Mucosa of rectum (tissue), 2 donors: ENCODE measurements around the gene IGFLR1.
"Not testable (repeated sequence)": the region's sequence is repeated elsewhere in the genome, so short reads cannot be mapped to it uniquely, and the experiment has no call there.

Experiments
- H3K27ac ChIP-seq, 2 donors: one replicate each; pipeline ENCODE4 v1.7.0; 2013; ENCODE audit warnings: inconsistent platforms in 2 of 2, low read depth in 2 of 2, low read length in 2 of 2
- H3K27me3 ChIP-seq, 2 donors: one replicate each; pipeline ENCODE4 v1.7.0; 2013; ENCODE audit warnings: low read length in 2 of 2; ENCODE audit not compliant: control insufficient read depth in 2 of 2, insufficient read depth in 2 of 2
- H3K36me3 ChIP-seq, 2 donors: one replicate each; pipeline ENCODE4 v1.7.0; 2013; ENCODE audit warnings: low read length in 2 of 2; ENCODE audit not compliant: control insufficient read depth in 2 of 2, insufficient read depth in 2 of 2
- H3K4me1 ChIP-seq, 2 donors: one replicate each; pipeline ENCODE4 v1.7.0; 2013; ENCODE audit warnings: low read length in 2 of 2, mild to moderate bottlenecking in 1 of 2; ENCODE audit not compliant: control insufficient read depth in 2 of 2, insufficient read depth in 2 of 2
- H3K4me3 ChIP-seq, 2 donors: one replicate each; pipeline ENCODE4 v1.7.0; 2013; ENCODE audit warnings: low read length in 2 of 2
- H3K9ac ChIP-seq, 2 donors: one replicate each; pipeline ENCODE4 v1.7.0; 2013; ENCODE audit warnings: low read length in 2 of 2, low read depth in 1 of 2, mild to moderate bottlenecking in 1 of 2
- H3K9me3 ChIP-seq, 2 donors: one replicate each; pipeline ENCODE4 v1.7.0; 2013; ENCODE audit warnings: low read length in 2 of 2; ENCODE audit not compliant: control insufficient read depth in 2 of 2
- donor health status: healthy.
- donor health status: Normal muscosa, but diverticular disease.

Gene IGFLR1

GRCh38 chr19:35777086-35777841, 35.0 kb upstream of the IGFLR1 start:
- Histone ChIP-seq H3K9ac (no peak overlapping the region), H3K27me3 (no peaks in the 10 kb centered on the region), H3K36me3 (peaks cover 3 to 4% of the 10 kb centered on the region in 2 donors), H3K4me1 (peaks cover 4 to 7% of the 10 kb centered on the region in 2 donors), H3K4me3 (no peak overlapping the region), H3K9me3 (no peaks in the 10 kb centered on the region), H3K27ac (no peak overlapping the region)

GRCh38 chr19:35776102-35776788, 34.0 kb upstream of the IGFLR1 start:
- no peak overlapping the region for H3K27ac ChIP-seq

GRCh38 chr19:35775298-35776101, 33.2 kb upstream of the IGFLR1 start, which contains the start of gene ARHGAP33:
ARHGAP33 (plus strand) TSS chr19:35775564; CDS start chr19:35775659, 95 bp downstream.
- H3K36me3 ChIP-seq, result peaks cover 0 to 4% of the 10 kb centered on the region in 2 donors
- peaks cover 4 to 7% of the 10 kb centered on the region in 2 donors for H3K4me1 ChIP-seq
- peak within 1 kb of the TSS; percentile 56 to 68 for H3K4me3 ChIP-seq
- H3K27me3 ChIP-seq, result no peaks in the 10 kb centered on the region
- H3K9me3 ChIP-seq, result no peaks in the 10 kb centered on the region
- no peak within 1 kb of the TSS for H3K27ac ChIP-seq
- peak within 1 kb of the TSS; percentile 51 to 52 for H3K9ac ChIP-seq

More at GRCh38 chr19:35776102-35776788, 34.0 kb upstream of the IGFLR1 start:
- Histone ChIP-seq H3K36me3 (peaks cover 0 to 4% of the 10 kb centered on the region in 2 donors), H3K27me3 (no peaks in the 10 kb centered on the region), H3K4me1 (peaks cover 4 to 7% of the 10 kb centered on the region in 2 donors), H3K4me3 (peak overlapping the region in 1 of 2 donors; percentile 56), H3K9ac (peak overlapping the region; percentile 7 to 52), H3K9me3 (no peaks in the 10 kb centered on the region)

- H3K4me1 ChIP-seq, result peaks cover 4 to 7% of the 10 kb centered on the region in 2 donors
- H3K9ac ChIP-seq, result no peak overlapping the region
- H3K27ac ChIP-seq, result no peak overlapping the region
- H3K4me3 ChIP-seq, result peak overlapping the region; percentile 56 to 68
- H3K36me3 ChIP-seq, result peaks cover 0 to 4% of the 10 kb centered on the region in 2 donors
- no peaks in the 10 kb centered on the region for H3K27me3 ChIP-seq
- no peaks in the 10 kb centered on the region for H3K9me3 ChIP-seq
Measured at GRCh38 chr19:35775046-35775297, 32.7 kb upstream of the IGFLR1 start.

- no peaks in the 10 kb centered on the region for H3K9me3 ChIP-seq
- peaks cover 4 to 7% of the 10 kb centered on the region in 2 donors for H3K4me1 ChIP-seq
- peaks cover 0 to 4% of the 10 kb centered on the region in 2 donors for H3K36me3 ChIP-seq
- no peak overlapping the region for H3K27ac ChIP-seq
- H3K9ac ChIP-seq, result no peak overlapping the region
- no peaks in the 10 kb centered on the region for H3K27me3 ChIP-seq
- peak overlapping the region; percentile 56 to 68 for H3K4me3 ChIP-seq
Measured at GRCh38 chr19:35774274-35775045, 32.2 kb upstream of the IGFLR1 start.

- no peak overlapping the region for H3K9ac ChIP-seq
- no peak overlapping the region for H3K4me3 ChIP-seq
- no peaks in the 10 kb centered on the region for H3K9me3 ChIP-seq
- H3K27me3 ChIP-seq, result no peaks in the 10 kb centered on the region
- H3K4me1 ChIP-seq, result peaks cover 4 to 7% of the 10 kb centered on the region in 2 donors
- H3K27ac ChIP-seq, result no peak overlapping the region
- peaks cover 0 to 3% of the 10 kb centered on the region in 2 donors for H3K36me3 ChIP-seq
Measured at GRCh38 chr19:35773020-35773806, 31.0 kb upstream of the IGFLR1 start.

DNA sequence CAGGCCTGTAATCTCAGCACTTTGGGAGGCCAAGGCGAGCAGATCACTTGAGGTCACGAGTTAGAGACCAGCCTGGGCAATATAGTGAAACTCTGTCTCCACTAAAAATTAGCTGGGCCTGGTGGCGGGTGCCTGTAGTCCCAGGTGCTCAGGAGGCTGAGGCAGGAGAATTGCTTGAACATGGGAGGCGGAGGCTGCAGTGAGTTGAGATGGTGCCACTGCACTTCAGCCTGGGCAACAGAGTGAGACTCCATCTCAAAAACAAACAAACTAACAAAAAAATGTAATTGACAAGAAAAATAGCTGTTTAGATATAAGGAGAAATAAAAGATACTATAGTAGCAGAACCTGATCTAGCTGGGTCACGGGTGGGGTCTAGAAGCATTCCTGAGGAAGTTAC, 30.1 kb upstream of the IGFLR1 start:
- H3K4me3 ChIP-seq, H3K9ac ChIP-seq, H3K4me1 ChIP-seq, H3K27me3 ChIP-seq, H3K27ac ChIP-seq, H3K9me3 ChIP-seq, H3K36me3 ChIP-seq: not testable (repeated sequence)

DNA sequence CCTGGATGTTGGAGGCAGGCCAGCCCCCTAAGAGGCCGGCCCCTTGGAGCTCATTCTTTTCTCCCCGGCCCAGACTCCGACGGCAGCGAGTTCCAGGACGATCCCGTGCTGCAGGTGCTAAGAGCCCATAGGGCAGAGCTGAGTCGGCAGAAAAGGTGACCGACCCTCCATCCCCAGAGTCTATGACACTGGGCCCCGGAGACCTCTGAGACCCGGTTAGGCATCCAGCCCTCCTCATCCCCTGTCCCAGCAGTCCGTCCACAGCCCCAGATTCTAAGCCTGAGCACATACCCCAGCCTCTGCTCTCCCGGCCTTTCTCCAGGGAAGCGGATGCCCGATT, 25.8 kb upstream of the IGFLR1 start:
- Histone ChIP-seq H3K9me3 (no peaks in the 10 kb centered on the region), H3K9ac (no peak overlapping the region), H3K27ac (no peak overlapping the region), H3K27me3 (no peaks in the 10 kb centered on the region), H3K4me1 (no peaks in the 10 kb centered on the region), H3K36me3 (peaks cover 6 to 14% of the 10 kb centered on the region in 2 donors), H3K4me3 (no peak overlapping the region)
